ENCODE measurements around the gene TXNDC17.
"Not testable (repeated sequence)": the region's sequence is repeated elsewhere in the genome, so short reads cannot be mapped to it uniquely, and the experiment has no call there.

The TXNDC17 gene

GRCh38 chr17:6640536-6641246, at the start of gene TXNDC17, which contains the start of gene KIAA0753:
Gene TXNDC17, plus strand, starts transcription at chr17:6641060. Its CDS starts 23 bp downstream, at chr17:6641083.
Gene KIAA0753, minus strand, starts transcription at chr17:6640711. Its CDS starts 5,608 bp downstream, at chr17:6635103.
- peak; percentile 97 for DNase-seq (ENCODE audit: low read depth)
- no peak for TF ChIP-seq CTCF (IDR thresholded peaks at IDR 0.05; ENCODE audit: insufficient read depth, low read depth, low read length, missing control alignments)
- H3K4me3 ChIP-seq (ENCODE audit: low read depth, low read length), result peak within 1 kb of the TSS; percentile 96

GRCh38 chr17:6591599-6592158, 49.2 kb upstream of the TXNDC17 start:
- H3K4me3 ChIP-seq (ENCODE audit: low read depth, low read length), result no peak overlapping the region
- DNase-seq (ENCODE audit: low read depth), result no peak
- no peak for TF ChIP-seq CTCF (IDR thresholded peaks at IDR 0.05; ENCODE audit: insufficient read depth, low read depth, low read length, missing control alignments)

- H3K4me3 ChIP-seq (ENCODE audit: low read depth, low read length), result no peak overlapping the region
- TF ChIP-seq CTCF (IDR thresholded peaks at IDR 0.05; ENCODE audit: insufficient read depth, low read depth, low read length, missing control alignments), result no peak
- DNase-seq (ENCODE audit: low read depth), result no peak
Observed at GRCh38 chr17:6592173-6592572, 48.7 kb upstream of the TXNDC17 start.

- H3K4me3 ChIP-seq (ENCODE audit: low read depth, low read length); DNase-seq (ENCODE audit: low read depth): not testable (repeated sequence)
Observed at GRCh38 chr17:6593371-6593770, 47.5 kb upstream of the TXNDC17 start.

- TF ChIP-seq CTCF (IDR thresholded peaks at IDR 0.05; ENCODE audit: insufficient read depth, low read depth, low read length, missing control alignments), result no peak
- no peak for DNase-seq (ENCODE audit: low read depth)
- no peak overlapping the region for H3K4me3 ChIP-seq (ENCODE audit: low read depth, low read length)
Observed at GRCh38 chr17:6596081-6596480, 44.8 kb upstream of the TXNDC17 start.

GRCh38 chr17:6596511-6596910, 44.3 kb upstream of the TXNDC17 start:
- TF ChIP-seq CTCF (IDR thresholded peaks at IDR 0.05; ENCODE audit: insufficient read depth, low read depth, low read length, missing control alignments), result no peak
- DNase-seq (ENCODE audit: low read depth), result no peak
- H3K4me3 ChIP-seq (ENCODE audit: low read depth, low read length), result no peak overlapping the region

- no peak for TF ChIP-seq CTCF (IDR thresholded peaks at IDR 0.05; ENCODE audit: insufficient read depth, low read depth, low read length, missing control alignments)
- no peak for DNase-seq (ENCODE audit: low read depth)
- H3K4me3 ChIP-seq (ENCODE audit: low read depth, low read length), result no peak overlapping the region
Observed at GRCh38 chr17:6596941-6597340, 43.9 kb upstream of the TXNDC17 start.

All from GM12865 (cell line).